ENCODE data around the gene ALDH3B2.

The ALDH3B2 gene

DNA sequence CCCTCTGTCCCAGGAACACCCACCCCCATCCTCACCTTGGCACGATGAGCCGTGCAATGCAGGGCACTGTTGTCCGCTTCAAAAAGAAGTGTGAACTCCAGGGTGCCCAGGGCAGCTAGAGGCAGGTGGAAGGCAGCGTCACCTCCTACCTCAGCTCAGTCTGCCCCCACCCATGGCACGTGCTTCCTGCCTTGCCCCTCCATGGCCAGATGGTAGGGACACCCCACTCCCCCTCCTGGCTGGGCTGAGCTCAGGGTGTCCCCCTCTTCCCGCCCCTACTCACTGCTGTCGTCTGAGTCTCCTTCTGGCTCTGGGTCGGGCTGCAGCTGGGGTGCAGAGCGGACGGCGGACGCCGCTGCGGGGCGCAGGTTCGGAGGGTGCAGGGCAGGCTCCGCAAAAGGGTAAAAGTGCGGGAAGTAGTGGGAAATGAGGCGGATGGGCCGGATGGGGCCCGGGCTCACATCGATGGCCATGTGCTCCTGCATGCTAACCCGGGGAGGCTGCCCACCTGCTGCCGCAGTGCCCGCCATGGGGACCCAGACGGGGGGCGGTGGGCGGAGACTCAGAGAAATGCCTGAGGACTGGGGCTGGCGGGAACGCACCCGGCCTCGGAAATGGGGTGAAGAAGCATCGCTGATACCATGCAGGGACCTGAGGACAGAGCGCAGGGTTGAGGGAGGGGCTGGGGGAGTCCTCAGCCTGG lies 58.5 kb downstream of the ALDH3B2 start:
- Histone ChIP-seq H3K9ac (ENCODE audit: low read depth, low read length) (no peak overlapping the region), H3K27ac (ENCODE audit: low read depth, low read length) (no peak overlapping the region), H3K9me3 (ENCODE audit: control insufficient read depth, insufficient read depth, low read length) (no peaks in the 10 kb centered on the region), H3K4me3 (ENCODE audit: low read depth, low read length) (no peak overlapping the region), H3K4me1 (ENCODE audit: control insufficient read depth, insufficient read depth, low read length) (peaks cover 36% of the 10 kb centered on the region), H3K36me3 (ENCODE audit: control insufficient read depth, insufficient read depth, low read length) (peaks cover 20% of the 10 kb centered on the region), H3K27me3 (ENCODE audit: control insufficient read depth, insufficient read depth, low read length) (peaks cover 9% of the 10 kb centered on the region; the same call in 1 of the 2 replicates)

- H3K36me3 ChIP-seq (ENCODE audit: control insufficient read depth, insufficient read depth, low read length) = peaks cover 29% of the 10 kb centered on the region
- no peak overlapping the region for H3K9ac ChIP-seq (ENCODE audit: low read depth, low read length)
- H3K27me3 ChIP-seq (ENCODE audit: control insufficient read depth, insufficient read depth, low read length) = peaks cover 9% of the 10 kb centered on the region; the same call in 1 of the 2 replicates
- peaks cover 36% of the 10 kb centered on the region for H3K4me1 ChIP-seq (ENCODE audit: control insufficient read depth, insufficient read depth, low read length)
- H3K27ac ChIP-seq (ENCODE audit: low read depth, low read length) = no peak overlapping the region
- H3K4me3 ChIP-seq (ENCODE audit: low read depth, low read length) = no peak overlapping the region
- no peaks in the 10 kb centered on the region for H3K9me3 ChIP-seq (ENCODE audit: control insufficient read depth, insufficient read depth, low read length)
Measured at GRCh38 chr11:67614730-67615714, 59.4 kb downstream of the ALDH3B2 start.

- Histone ChIP-seq H3K27me3 (ENCODE audit: control insufficient read depth, insufficient read depth, low read length) (peaks cover 9% of the 10 kb centered on the region; the same call in 1 of the 2 replicates), H3K4me3 (ENCODE audit: low read depth, low read length) (peak overlapping the region; percentile 29; the same call in 1 of the 2 replicates), H3K36me3 (ENCODE audit: control insufficient read depth, insufficient read depth, low read length) (peaks cover 38% of the 10 kb centered on the region), H3K9ac (ENCODE audit: low read depth, low read length) (no peak overlapping the region), H3K27ac (ENCODE audit: low read depth, low read length) (no peak overlapping the region), H3K4me1 (ENCODE audit: control insufficient read depth, insufficient read depth, low read length) (peaks cover 36% of the 10 kb centered on the region), H3K9me3 (ENCODE audit: control insufficient read depth, insufficient read depth, low read length) (no peaks in the 10 kb centered on the region)
Measured at GRCh38 chr11:67613960-67614715, 60.3 kb downstream of the ALDH3B2 start.

DNA sequence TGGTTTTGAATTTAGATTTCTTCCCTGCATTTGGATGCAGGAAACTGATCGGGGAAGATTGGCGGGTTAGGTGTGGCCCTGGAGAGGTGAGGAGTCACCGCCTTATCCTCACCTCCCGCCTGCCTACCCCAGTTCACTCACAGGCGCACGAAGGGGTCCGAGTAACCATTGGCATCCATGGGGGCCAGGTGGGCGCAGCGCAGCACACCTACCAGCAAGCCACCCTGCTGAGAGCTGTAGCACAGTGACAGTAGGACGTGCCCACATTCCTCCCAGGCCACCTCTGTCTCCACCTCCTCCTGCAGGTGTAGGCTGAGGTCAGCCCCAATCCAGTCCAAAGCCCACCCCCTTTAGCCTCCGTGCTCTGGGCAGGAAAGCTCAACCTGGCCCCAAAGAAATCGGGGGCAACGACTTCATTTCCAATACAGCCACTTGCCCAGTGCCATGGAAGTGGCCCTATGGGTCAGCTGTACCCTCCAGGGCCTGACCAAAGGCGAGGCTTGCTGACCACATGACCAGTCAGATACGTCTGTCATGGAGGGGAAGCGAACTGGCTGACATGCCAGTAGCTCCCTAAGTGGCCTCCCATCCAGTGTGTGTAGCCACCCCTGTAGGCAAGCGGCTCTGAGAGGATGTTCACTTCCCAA lies 61.0 kb downstream of the ALDH3B2 start:
- peaks cover 9% of the 10 kb centered on the region; the same call in 1 of the 2 replicates for H3K27me3 ChIP-seq (ENCODE audit: control insufficient read depth, insufficient read depth, low read length)
- no peaks in the 10 kb centered on the region for H3K9me3 ChIP-seq (ENCODE audit: control insufficient read depth, insufficient read depth, low read length)
- H3K36me3 ChIP-seq (ENCODE audit: control insufficient read depth, insufficient read depth, low read length) = peaks cover 45% of the 10 kb centered on the region
- no peak overlapping the region for H3K4me3 ChIP-seq (ENCODE audit: low read depth, low read length)
- H3K9ac ChIP-seq (ENCODE audit: low read depth, low read length) = no peak overlapping the region
- no peak overlapping the region for H3K27ac ChIP-seq (ENCODE audit: low read depth, low read length)
- peaks cover 36% of the 10 kb centered on the region for H3K4me1 ChIP-seq (ENCODE audit: control insufficient read depth, insufficient read depth, low read length)

- Histone ChIP-seq H3K4me3 (ENCODE audit: low read depth, low read length) (no peak overlapping the region), H3K9me3 (ENCODE audit: control insufficient read depth, insufficient read depth, low read length) (no peaks in the 10 kb centered on the region), H3K4me1 (ENCODE audit: control insufficient read depth, insufficient read depth, low read length) (peaks cover 33% of the 10 kb centered on the region), H3K36me3 (ENCODE audit: control insufficient read depth, insufficient read depth, low read length) (peaks cover 47% of the 10 kb centered on the region), H3K27ac (ENCODE audit: low read depth, low read length) (no peak overlapping the region), H3K9ac (ENCODE audit: low read depth, low read length) (no peak overlapping the region), H3K27me3 (ENCODE audit: control insufficient read depth, insufficient read depth, low read length) (peaks cover 4% of the 10 kb centered on the region; the same call in 1 of the 2 replicates)
Measured at GRCh38 chr11:67612751-67613150, 61.7 kb downstream of the ALDH3B2 start.
